Natural killer cell treated with Interleukin-12 subunit alpha and Interleukin-12 subunit beta and Interleukin-15 and Interleukin-18, amount 100 ng/mL, for 72 hours (primary cell): ENCODE data around the gene COL25A1. TPM values are rescaled to one million over a fixed set of nuclear protein-coding genes. Genes with fewer than 3 reads are reported as not detected.

Source experiments
- ATAC-seq, 2 donors: fragments of 150-1000 bp; cut with Tn5 transposase in 1 of 2; sonication (Bioruptor Pico), chemical (Tn5 transposase) in 1 of 2; 2 replicates each; pipeline ENCODE4 v1.10.0; 2021
- DNase-seq: peaks from one replicate; pipeline ENCODE4 v3.0.0; 2022; ENCODE audit warnings: low spot score
- H3K27ac Mint-ChIP-seq, 2 donors: 1 replicate in 1 of 2; 2 replicates in 1 of 2; pipeline ENCODE4 v1.8.0; 2022; ENCODE audit warnings: mixed read lengths in 2 of 2, mild to moderate bottlenecking in 1 of 2, moderate library complexity in 1 of 2
- H3K27me3 Mint-ChIP-seq, 2 donors: 1 replicate in 1 of 2; 2 replicates in 1 of 2; pipeline ENCODE4 v1.8.0; 2022; ENCODE audit warnings: mixed read lengths in 2 of 2
- H3K36me3 Mint-ChIP-seq: one replicate; pipeline ENCODE4 v1.8.0; 2022; ENCODE audit warnings: mixed read lengths
- H3K4me1 Mint-ChIP-seq, 2 donors: 1 replicate in 1 of 2; 2 replicates in 1 of 2; pipeline ENCODE4 v1.8.0; 2022; ENCODE audit warnings: low read depth in 2 of 2, mixed read lengths in 2 of 2, mild to moderate bottlenecking in 1 of 2
- H3K4me3 Mint-ChIP-seq: one replicate; pipeline ENCODE4 v1.8.0; 2022; ENCODE audit warnings: mixed read lengths
- H3K9me3 Mint-ChIP-seq: 2 replicates; pipeline ENCODE4 v1.8.0; 2022; ENCODE audit warnings: mixed read lengths
- total RNA-seq, 2 donors: library from RNA; stranded (reverse); gene quantifications; one replicate each; pipeline ENCODE4 v1.2.3, GENCODE V29; 2022

The COL25A1 gene
- total RNA-seq, result not detected

DNA sequence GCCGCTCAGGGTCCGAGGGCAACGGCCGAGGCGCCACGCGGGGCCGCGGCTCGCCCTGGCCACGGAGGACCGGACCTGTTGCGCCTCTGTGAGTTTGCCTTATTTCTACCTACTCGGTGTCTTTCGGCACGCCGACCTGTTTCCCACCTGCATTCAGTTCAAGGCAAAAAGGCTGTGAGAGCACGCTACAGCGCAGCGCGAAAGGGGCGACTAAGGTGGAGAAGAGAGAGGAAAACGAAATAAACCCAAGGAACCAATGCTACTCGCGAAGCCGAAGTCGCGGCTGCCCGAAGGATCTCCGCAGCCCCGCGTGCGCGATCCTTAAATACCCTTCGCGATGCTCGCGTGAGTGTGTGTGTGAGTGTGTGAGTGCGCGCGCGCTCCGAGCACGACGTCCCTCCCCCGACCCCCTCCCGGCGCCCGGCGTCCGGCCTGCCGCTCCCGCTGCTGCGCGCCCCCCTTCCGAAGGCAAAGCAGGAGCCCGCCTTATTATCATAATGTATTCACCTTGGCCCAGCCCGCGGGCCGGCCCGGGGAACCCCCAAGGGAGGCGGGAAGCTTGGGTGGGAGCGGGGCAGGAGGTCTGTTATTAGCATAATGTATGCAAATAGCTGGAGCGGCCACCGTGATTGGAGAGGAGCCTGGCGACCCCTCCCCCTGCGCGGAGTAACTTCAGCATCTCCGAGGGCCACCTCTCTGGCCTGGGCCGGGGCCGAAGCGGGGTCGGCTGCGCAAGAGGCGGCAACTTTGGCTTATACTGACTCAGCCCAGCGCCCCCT is at the start of gene COL25A1:
COL25A1 (minus strand) TSS at position 298 of the 779 bp plus-strand sequence.
- DNase-seq, result no peak
- no peaks in the 10 kb centered on the region for H3K36me3 Mint-ChIP-seq
- H3K9me3 Mint-ChIP-seq, result no peaks in the 10 kb centered on the region
- ATAC-seq, result peak; percentile 65 to 79
- peaks cover 5 to 11% of the 10 kb centered on the region in 2 donors for H3K4me1 Mint-ChIP-seq
- peaks cover 43 to 71% of the 10 kb centered on the region in 2 donors for H3K27me3 Mint-ChIP-seq
- peak within 1 kb of the TSS; percentile 79 for H3K4me3 Mint-ChIP-seq
- peak within 1 kb of the TSS in 1 of 2 donors; percentile 61 for H3K27ac Mint-ChIP-seq

DNA sequence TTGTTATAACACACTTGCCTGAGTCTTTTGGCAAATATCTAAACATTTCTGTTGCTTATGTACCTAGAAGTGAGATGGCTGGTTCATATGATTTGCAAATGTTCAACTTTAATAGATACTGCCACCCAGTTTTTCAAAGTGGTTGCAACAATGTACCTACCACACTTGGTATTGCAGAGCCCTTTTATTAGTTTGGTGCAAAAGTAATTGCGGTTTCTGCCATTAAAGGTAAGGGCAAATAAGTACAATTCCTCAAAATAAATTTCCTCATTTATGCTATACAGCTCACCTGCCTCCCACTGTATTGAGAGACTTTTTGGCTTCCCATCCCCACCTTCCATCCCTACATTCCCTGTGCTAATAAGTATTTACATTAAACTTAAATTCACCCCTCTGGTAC is 47.7 kb upstream of the COL25A1 start:
- no peak for ATAC-seq
- peaks cover 18 to 31% of the 10 kb centered on the region in 2 donors for H3K27me3 Mint-ChIP-seq
- DNase-seq, result no peak
- no peaks in the 10 kb centered on the region for H3K36me3 Mint-ChIP-seq
- no peaks in the 10 kb centered on the region for H3K9me3 Mint-ChIP-seq
- H3K27ac Mint-ChIP-seq, result no peak overlapping the region
- H3K4me1 Mint-ChIP-seq, result no peaks in the 10 kb centered on the region
- no peak overlapping the region for H3K4me3 Mint-ChIP-seq

DNA sequence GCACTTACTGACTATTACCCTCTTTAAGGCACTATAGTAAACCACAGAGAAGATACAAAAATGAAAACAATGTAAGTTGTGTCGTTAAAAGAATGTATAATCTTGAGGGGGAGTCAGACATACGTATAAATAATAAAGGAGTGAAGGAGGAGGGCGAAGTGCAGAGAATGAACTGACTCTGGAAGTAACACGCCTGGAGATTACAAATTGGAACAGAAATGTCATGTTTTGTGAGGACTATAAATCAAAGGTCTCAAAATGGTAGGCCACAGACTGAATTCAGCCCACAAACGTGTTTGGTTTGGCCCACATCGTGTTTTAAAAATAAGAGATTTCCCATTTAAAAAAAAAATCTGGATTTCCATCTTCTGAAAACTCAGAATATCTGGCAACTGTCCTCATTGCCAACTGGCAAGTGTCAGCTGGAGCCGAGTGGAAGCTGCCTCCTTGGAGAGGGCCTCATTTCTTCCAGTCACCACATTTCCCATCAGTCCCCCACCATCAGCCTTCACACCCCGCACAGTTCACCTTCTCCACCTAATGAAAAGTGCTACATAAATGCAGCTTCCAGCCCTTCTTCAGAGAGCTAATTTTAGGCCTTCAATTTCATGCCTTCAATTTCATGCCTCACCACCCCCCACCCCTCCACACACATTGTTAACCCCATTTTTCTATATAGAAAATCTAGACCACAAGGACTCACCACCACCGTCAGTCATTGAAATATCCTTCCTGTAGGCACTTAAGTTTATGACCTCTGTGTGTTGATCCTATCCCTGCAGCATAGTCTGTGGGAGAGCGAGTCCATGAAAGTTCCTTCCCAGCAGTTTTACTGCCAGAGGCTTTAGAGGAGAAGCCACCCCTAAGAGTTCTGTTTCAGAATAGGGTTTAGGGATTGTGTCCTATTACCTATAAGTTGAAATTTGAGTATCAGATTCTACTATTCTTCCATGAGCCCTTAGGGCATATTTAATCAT is 32.0 kb upstream of the COL25A1 start:
- Mint-ChIP-seq H3K4me1 (no peaks in the 10 kb centered on the region), H3K27me3 (peaks cover 21 to 22% of the 10 kb centered on the region in 2 donors), H3K36me3 (no peaks in the 10 kb centered on the region), H3K4me3 (no peak overlapping the region), H3K9me3 (no peaks in the 10 kb centered on the region), H3K27ac (no peak overlapping the region)
- DNase-seq (no peak), ATAC-seq (no peak)

- Mint-ChIP-seq H3K27me3 (peaks cover 21 to 25% of the 10 kb centered on the region in 2 donors), H3K36me3 (no peaks in the 10 kb centered on the region), H3K27ac (no peak overlapping the region), H3K9me3 (no peaks in the 10 kb centered on the region), H3K4me3 (no peak overlapping the region), H3K4me1 (no peaks in the 10 kb centered on the region)
- DNase-seq (no peak), ATAC-seq (peak in 1 of 2 donors; percentile 56)
Measured at GRCh38 chr4:109332926-109333464, 30.5 kb upstream of the COL25A1 start.

DNA sequence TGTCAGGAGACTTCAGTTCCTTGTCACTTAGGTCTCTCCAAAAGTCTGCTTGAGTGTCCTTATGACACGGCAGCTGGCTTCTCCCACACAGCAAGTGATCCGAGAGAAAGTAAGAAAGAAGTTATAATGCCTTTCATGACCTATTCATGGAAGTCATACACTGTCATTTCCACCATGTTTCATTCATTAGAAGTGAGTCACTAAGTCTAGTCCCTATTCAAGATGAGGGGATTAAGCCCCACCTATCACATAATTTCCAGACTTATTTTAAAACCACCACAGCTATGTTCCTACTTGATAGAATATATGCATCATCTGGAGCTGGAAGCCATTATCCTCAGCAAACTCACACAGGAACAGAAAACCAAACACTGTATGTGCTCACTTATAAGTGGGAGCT is 25.2 kb upstream of the COL25A1 start:
- Mint-ChIP-seq H3K9me3 (peaks cover 8% of the 10 kb centered on the region), H3K4me3 (no peak overlapping the region), H3K4me1 (no peaks in the 10 kb centered on the region), H3K27me3 (peaks cover 28 to 31% of the 10 kb centered on the region in 2 donors), H3K36me3 (peaks cover 11% of the 10 kb centered on the region), H3K27ac (no peak overlapping the region)
- ATAC-seq, result no peak
- DNase-seq, result no peak

- ATAC-seq (no peak), DNase-seq (no peak)
- Mint-ChIP-seq H3K27me3 (peaks cover 24 to 37% of the 10 kb centered on the region in 2 donors), H3K36me3 (peaks cover 20% of the 10 kb centered on the region), H3K4me3 (no peak overlapping the region), H3K9me3 (peaks cover 10% of the 10 kb centered on the region), H3K4me1 (no peaks in the 10 kb centered on the region), H3K27ac (no peak overlapping the region)
Measured at GRCh38 chr4:109325698-109326097, 23.2 kb upstream of the COL25A1 start.

DNA sequence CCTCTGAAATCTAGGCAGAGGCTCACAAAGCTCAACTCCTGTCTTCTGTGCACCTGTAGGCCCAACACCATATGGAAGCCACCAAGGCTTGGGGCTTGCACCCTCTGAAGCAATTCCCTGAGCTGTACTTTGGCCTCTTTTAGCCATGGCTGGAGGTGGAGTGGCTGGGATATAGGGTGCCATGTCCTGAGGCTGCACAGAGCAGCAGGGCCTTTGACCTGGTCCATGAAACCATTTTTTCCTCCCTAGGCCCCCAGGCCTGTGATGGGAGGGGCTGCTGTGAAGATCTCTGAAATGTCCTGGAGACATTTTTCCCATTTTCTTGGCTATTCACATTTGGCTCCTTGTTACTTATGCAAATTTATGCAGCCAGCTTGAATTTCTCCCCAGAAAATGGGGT is 20.9 kb upstream of the COL25A1 start:
- no peak for ATAC-seq
- no peaks in the 10 kb centered on the region for H3K4me1 Mint-ChIP-seq
- H3K27me3 Mint-ChIP-seq, result peaks cover 5 to 33% of the 10 kb centered on the region in 2 donors
- DNase-seq, result no peak
- H3K36me3 Mint-ChIP-seq, result peaks cover 25% of the 10 kb centered on the region
- H3K9me3 Mint-ChIP-seq, result peaks cover 10% of the 10 kb centered on the region
- H3K4me3 Mint-ChIP-seq, result no peak overlapping the region
- H3K27ac Mint-ChIP-seq, result no peak overlapping the region

- no peak overlapping the region for H3K27ac Mint-ChIP-seq
- H3K4me1 Mint-ChIP-seq, result no peaks in the 10 kb centered on the region
- no peak for DNase-seq
Measured at GRCh38 chr4:109321232-109321631, 18.8 kb upstream of the COL25A1 start.

GRCh38 chr4:109319684-109320083 is 17.2 kb upstream of the COL25A1 start:
- peaks cover 10% of the 10 kb centered on the region for H3K9me3 Mint-ChIP-seq
- H3K27me3 Mint-ChIP-seq, result peaks cover 4 to 37% of the 10 kb centered on the region in 2 donors
- peaks cover 25% of the 10 kb centered on the region for H3K36me3 Mint-ChIP-seq
- no peak overlapping the region for H3K4me3 Mint-ChIP-seq
- H3K27ac Mint-ChIP-seq, result no peak overlapping the region
- DNase-seq (no peak), ATAC-seq (no peak)
- H3K4me1 Mint-ChIP-seq, result no peaks in the 10 kb centered on the region

More at GRCh38 chr4:109321232-109321631, 18.8 kb upstream of the COL25A1 start:
- Mint-ChIP-seq H3K27me3 (peaks cover 4 to 35% of the 10 kb centered on the region in 2 donors), H3K4me3 (no peak overlapping the region), H3K36me3 (peaks cover 25% of the 10 kb centered on the region), H3K9me3 (peaks cover 10% of the 10 kb centered on the region)
- no peak for ATAC-seq

DNA sequence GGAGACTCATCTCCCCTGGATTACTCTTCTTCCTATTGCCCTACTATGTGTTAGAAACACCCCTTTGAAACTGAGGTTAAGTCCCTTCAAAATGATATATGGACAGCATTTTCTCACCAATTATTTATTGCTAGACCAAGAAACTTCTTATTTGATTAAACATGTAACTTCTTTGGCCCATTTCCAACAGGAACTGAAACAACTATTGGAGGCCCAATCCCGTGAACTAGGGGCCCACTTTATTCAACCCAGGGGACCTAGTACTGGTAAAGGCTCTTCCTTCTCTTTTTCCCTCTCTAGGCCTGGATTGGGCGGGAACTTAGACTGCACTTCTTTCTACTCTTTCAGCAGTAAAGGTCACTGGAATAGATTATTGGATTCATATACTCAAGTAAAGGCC is 16.7 kb upstream of the COL25A1 start:
- DNase-seq (no peak), ATAC-seq (no peak)
- Mint-ChIP-seq H3K9me3 (peaks cover 9% of the 10 kb centered on the region), H3K27ac (no peak overlapping the region), H3K4me1 (no peaks in the 10 kb centered on the region), H3K27me3 (peaks cover 4 to 31% of the 10 kb centered on the region in 2 donors), H3K4me3 (no peak overlapping the region), H3K36me3 (peaks cover 23% of the 10 kb centered on the region)

DNA sequence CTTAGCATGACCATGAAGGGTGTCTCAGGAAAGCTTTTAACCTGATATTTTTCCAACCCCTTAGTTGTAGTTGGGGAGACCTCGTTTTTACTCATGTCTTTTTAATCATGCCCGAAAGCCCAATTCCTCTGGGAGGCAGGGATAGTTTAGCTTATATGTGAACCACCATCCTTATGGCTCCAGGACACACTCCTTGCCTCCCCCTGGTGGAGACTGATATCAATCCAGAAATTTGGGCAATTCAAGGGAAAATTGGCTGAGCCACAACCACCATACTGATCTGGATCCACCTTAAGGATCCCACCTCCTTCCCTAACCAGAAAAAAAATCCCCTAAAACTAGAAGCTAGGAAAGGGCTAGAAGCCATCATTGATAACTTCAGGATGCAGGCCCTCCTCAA is 13.4 kb upstream of the COL25A1 start:
- DNase-seq (no peak), ATAC-seq (no peak)
- no peak overlapping the region for H3K4me3 Mint-ChIP-seq
- peaks cover 4 to 33% of the 10 kb centered on the region in 2 donors for H3K27me3 Mint-ChIP-seq
- peaks cover 5% of the 10 kb centered on the region for H3K9me3 Mint-ChIP-seq
- no peak overlapping the region for H3K27ac Mint-ChIP-seq
- H3K36me3 Mint-ChIP-seq, result peaks cover 10% of the 10 kb centered on the region
- H3K4me1 Mint-ChIP-seq, result no peaks in the 10 kb centered on the region

DNA sequence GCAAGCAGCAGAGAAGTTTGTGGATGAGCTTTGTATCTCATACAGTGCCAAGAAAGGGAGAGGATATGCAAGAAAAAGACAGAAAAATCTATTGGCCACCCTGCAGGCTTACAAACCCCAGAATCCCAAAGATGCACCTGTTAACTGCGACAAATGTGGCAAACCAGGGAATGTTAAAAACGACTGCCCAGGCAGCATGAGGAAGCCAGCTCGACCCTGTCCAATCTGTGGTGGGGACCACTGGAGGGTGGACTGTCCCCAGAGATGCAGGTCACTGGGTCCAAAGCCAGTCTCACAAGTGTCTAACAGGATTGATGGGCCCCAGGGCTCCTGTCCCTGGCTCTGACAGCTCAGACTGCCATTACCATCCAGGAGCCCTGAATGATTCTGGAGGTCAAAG is 12.9 kb upstream of the COL25A1 start:
- H3K36me3 Mint-ChIP-seq, result peaks cover 10% of the 10 kb centered on the region
- DNase-seq, result no peak
- ATAC-seq, result no peak
- H3K27ac Mint-ChIP-seq, result no peak overlapping the region
- peaks cover 8 to 33% of the 10 kb centered on the region in 2 donors for H3K27me3 Mint-ChIP-seq
- no peaks in the 10 kb centered on the region for H3K4me1 Mint-ChIP-seq
- H3K9me3 Mint-ChIP-seq, result peaks cover 5% of the 10 kb centered on the region
- no peak overlapping the region for H3K4me3 Mint-ChIP-seq

DNA sequence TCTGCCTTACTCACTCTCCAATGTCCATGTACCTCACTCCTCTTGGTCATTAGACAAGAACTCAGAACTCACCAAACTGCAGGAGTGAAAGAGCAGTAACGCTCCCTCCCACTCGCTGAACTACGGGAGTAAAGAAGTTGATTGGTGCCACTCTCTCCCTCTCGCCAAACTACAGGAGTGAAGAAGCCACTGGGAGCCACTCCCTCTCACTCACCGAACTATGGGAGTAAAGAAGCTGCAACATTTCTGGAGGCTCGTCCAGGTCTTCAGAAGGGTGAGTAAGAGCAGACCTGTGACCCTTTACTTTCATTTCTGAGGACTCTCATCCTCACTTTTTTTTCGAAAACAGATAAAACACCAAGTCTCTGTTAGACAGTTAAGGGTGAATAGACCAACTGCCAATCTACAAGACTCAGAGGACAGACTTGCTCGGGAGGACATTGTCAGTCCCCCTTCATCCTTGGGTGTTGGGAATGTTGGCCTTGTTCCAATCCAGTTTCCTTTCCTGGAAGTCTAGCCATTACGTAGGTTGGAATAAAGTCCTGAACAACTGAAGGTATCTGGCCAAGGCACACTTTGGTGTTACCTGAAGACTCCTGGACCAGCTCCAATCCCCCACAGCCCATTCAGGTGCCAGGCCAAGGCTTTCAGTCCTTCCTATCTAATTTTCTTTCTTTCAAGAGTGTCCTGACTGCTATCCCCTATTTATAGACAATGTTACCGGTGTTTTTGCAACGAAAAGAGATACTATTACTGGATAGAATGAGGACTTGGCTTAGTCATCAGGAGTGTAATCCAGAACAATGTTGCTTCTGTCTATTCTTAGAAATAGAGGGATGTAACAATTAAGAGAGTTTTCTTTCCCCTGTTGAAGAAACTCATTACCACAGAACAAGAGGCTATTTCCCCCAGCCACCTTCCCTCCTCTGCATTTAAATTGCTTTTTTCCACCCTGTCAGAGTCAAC is 11.0 kb upstream of the COL25A1 start:
- H3K4me1 Mint-ChIP-seq, result no peaks in the 10 kb centered on the region
- no peak overlapping the region for H3K27ac Mint-ChIP-seq
- H3K4me3 Mint-ChIP-seq, result no peak overlapping the region
- ATAC-seq, result no peak
- peaks cover 13 to 31% of the 10 kb centered on the region in 2 donors for H3K27me3 Mint-ChIP-seq
- no peak for DNase-seq
- H3K36me3 Mint-ChIP-seq, result peaks cover 6% of the 10 kb centered on the region
- H3K9me3 Mint-ChIP-seq, result peaks cover 5% of the 10 kb centered on the region
